GM12874 (cell line): ENCODE measurements around the gene ELMO3.

ENCODE experiments used
- CTCF ChIP-seq: IDR thresholded peaks from 2 replicates; pipeline ENCODE4 v1.5.1; 2011; ENCODE audit warnings: low read depth, mild to moderate bottlenecking, control low read depth, low read length, moderate library complexity; ENCODE audit not compliant: insufficient read depth

The ELMO3 gene

GRCh38 chr16:67181346-67181745 is 17.6 kb upstream of the ELMO3 start:
- TF ChIP-seq CTCF: no peak

DNA sequence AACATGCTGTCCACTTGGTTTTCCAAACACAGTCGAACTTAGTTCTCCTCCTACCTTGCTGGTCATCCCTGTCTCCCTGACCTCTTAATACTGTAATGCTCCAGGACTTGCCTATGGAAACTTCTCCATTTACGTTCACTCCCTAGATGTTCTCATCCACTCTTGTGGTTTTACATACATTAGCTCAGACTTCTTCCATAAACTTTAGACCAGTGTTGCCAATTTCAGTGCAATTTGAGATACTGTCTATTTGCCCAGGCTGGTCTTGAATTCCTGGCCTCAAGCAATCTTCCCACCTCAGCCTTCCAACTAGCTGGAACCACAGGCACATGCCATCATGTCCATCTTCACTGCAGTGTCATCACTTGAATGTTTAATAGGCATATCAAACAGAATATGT is 16.6 kb upstream of the ELMO3 start:
- TF ChIP-seq CTCF: no peak

GRCh38 chr16:67183284-67183626 is 15.7 kb upstream of the ELMO3 start:
- no peak for TF ChIP-seq CTCF

GRCh38 chr16:67183627-67184452 is 15.1 kb upstream of the ELMO3 start, which contains the start of gene MATCAP1:
TSS of gene MATCAP1 (minus strand) at chr16:67183963. CDS start at chr16:67180610, 3,353 bp downstream.
- TF ChIP-seq CTCF: no peak

DNA sequence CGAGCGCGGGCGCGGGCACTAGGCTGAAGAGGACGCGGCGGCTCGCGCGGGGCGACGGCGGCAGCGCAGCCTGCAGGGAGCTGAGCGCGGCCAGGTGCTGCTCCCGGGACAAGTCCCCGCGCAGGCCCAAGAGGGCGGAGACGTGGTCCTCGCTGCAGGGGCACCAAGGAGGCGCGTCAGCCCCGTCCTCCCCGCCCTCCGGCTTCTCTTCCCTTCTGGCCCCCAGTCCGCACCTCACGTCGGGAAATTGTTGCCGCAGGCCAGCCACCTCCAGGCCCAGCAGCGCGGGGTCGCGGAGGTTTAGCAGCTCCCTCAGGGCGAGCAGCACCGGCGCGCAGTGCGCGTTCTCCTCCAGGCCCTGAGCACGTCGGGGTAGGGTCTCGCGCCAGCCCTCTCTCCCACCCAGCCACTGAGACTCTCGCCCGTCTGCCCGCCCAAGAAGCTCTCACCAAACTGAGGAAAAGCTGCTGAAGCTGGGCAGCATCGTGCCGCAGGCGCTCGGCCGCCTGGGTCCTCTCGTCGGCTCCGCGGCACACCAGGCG is 14.4 kb upstream of the ELMO3 start:
- no peak for TF ChIP-seq CTCF

- peak; percentile 92 for TF ChIP-seq CTCF
Observed at GRCh38 chr16:67184995-67185650, 13.8 kb upstream of the ELMO3 start.

DNA sequence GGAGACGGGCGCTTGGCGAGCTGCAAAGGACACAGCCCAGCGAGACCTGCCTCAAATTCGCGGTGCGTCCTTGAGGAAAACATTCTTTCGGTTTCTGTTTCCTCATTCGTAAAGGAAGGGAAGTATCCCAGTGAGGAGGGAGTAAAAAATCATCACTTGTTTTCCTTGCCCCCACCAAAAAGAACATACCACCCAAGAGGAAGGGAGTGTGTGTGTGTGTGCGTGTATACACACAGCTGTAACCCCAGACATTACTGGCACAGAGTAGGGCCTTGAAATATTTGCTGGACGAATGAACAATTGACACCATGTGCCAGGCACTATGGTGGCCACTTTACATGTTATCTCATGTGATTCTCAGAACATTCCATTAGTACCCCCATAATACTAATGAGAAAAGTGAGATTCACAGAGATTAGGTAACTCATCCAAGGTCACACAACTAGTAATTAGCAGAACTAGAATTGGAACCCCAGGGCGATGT is 13.2 kb upstream of the ELMO3 start:
- TF ChIP-seq CTCF: no peak
